ENCODE measurements around the gene SLC4A2.

SLC4A2 gene

GRCh38 chr7:151057989-151058780, 1.2 kb upstream of the SLC4A2 start:
- H3K4me3 ChIP-seq (ENCODE audit: low read depth, low read length) = peak overlapping the region; percentile 75
- TF ChIP-seq, protein P1, sequence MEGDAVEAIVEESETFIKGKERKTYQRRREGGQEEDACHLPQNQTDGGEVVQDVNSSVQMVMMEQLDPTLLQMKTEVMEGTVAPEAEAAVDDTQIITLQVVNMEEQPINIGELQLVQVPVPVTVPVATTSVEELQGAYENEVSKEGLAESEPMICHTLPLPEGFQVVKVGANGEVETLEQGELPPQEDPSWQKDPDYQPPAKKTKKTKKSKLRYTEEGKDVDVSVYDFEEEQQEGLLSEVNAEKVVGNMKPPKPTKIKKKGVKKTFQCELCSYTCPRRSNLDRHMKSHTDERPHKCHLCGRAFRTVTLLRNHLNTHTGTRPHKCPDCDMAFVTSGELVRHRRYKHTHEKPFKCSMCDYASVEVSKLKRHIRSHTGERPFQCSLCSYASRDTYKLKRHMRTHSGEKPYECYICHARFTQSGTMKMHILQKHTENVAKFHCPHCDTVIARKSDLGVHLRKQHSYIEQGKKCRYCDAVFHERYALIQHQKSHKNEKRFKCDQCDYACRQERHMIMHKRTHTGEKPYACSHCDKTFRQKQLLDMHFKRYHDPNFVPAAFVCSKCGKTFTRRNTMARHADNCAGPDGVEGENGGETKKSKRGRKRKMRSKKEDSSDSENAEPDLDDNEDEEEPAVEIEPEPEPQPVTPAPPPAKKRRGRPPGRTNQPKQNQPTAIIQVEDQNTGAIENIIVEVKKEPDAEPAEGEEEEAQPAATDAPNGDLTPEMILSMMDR (IDR thresholded peaks at IDR 0.05; ENCODE audit: low read depth, low read length) = no peak

- H3K4me3 ChIP-seq (ENCODE audit: low read depth, low read length) = peak overlapping the region; percentile 86
- TF ChIP-seq, protein P1 (IDR thresholded peaks at IDR 0.05; ENCODE audit: low read depth, low read length) = no peak
These were observed 515 bp upstream of the SLC4A2 start for GRCh38 chr7:151058781-151059366.

GRCh38 chr7:151060113-151060415, 675 bp downstream of the SLC4A2 start:
- peak overlapping the region; percentile 86 for H3K4me3 ChIP-seq (ENCODE audit: low read depth, low read length)
- TF ChIP-seq, protein P1 (IDR thresholded peaks at IDR 0.05; ENCODE audit: low read depth, low read length) = no peak

- TF ChIP-seq, protein P1 (IDR thresholded peaks at IDR 0.05; ENCODE audit: low read depth, low read length) = no peak
- H3K4me3 ChIP-seq (ENCODE audit: low read depth, low read length) = peak overlapping the region; percentile 86
These were observed 1.2 kb downstream of the SLC4A2 start for GRCh38 chr7:151060416-151061212.

DNA sequence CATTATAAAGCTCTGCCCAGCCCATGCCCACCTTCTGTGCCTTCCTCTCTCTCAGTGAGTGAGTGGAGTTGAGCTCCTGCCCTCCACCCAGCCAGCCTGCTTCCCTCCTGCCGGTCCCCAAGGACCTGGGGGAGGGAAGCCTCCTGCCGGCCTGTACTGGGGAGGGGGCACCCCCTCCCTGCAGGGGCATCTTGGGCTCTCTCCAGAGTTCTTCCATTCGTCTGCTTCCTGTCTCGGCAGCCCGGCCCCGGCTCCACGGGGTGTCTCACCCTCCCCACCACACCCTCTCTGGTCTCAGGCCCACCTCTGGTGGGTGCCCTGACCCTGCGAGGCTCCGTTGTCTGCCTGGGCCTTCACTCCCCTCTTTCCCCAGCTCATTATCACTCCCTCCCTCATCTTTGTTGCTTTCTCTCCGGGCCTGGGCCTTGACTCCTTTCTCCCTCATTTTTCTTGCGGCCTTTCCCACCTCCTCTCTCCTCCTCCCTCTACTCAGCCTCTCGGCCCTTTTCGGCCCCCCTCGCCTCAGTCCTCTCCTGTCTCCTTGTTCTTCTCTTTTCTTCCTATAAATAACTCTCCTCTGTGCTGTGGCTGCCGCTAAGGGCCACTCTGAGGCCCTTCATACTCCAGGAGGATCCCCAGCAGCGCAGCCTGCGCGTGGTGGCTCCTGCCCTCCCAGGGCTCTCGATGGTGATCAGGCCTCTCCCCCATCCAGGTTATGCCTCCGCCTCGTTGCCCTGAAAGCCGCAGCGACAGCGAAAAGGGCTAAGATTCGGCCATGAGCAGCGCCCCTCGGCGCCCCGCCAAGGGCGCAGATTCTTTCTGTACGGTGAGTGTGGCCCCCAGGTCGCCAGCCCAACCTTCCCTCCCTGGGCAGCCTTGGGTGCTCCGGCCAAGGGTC, 2.1 kb downstream of the SLC4A2 start:
- H3K4me3 ChIP-seq (ENCODE audit: low read depth, low read length) = peak overlapping the region; percentile 86
- TF ChIP-seq, protein P1 (IDR thresholded peaks at IDR 0.05; ENCODE audit: low read depth, low read length) = no peak

- TF ChIP-seq, protein P1 (IDR thresholded peaks at IDR 0.05; ENCODE audit: low read depth, low read length) = no peak
- H3K4me3 ChIP-seq (ENCODE audit: low read depth, low read length) = no peak overlapping the region
These were observed 2.7 kb downstream of the SLC4A2 start for GRCh38 chr7:151062111-151062398.
